Right hindlimb (tissue), 1 donor: ENCODE data around the gene SLC24A3.

Source experiments
- DNase-seq: peaks from one replicate; pipeline ENCODE4 v3.0.0-alpha.2; 2018

The SLC24A3 gene

DNA sequence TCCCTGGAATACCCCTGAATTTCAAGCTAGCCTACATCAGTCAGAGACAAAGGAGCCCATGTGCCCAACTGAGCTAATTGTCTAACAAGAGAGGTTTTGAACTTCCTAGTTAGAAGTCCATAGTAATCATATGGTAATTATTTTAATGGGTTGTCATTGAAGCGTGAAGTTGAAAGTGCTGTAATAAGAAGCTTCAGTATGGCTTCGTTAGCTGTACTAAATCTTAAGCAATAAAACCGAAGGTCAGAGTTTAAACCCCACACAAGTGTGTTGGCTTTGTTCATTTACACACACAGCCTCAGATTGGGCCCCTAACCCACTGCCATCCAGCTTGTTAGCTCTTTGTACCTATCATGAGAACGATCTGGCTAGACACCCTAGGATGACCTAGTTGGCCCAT lies 350.0 kb downstream of the SLC24A3 start:
- DNase-seq: no peak

GRCh38 chr20:19564261-19564660 lies 351.8 kb downstream of the SLC24A3 start:
- DNase-seq: no peak

DNA sequence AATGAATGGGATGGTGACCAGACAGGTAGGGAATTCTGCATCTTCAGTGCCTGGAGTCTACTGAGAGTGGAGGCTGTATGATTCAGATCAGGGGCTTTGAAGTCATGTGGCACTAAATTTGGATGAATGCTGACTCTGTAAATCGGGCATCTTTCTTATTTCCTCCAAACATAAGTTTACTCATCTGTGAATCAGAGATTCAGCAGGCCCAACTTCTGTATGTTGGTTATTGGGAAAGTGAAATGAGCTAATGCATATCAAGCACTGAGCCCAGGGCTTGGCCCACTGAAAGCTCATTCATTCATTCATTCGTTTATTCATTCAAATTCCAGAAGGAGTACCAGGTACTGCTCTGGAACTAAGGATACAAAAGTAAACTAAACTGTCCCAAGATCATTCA lies 353.3 kb downstream of the SLC24A3 start:
- no peak for DNase-seq

DNA sequence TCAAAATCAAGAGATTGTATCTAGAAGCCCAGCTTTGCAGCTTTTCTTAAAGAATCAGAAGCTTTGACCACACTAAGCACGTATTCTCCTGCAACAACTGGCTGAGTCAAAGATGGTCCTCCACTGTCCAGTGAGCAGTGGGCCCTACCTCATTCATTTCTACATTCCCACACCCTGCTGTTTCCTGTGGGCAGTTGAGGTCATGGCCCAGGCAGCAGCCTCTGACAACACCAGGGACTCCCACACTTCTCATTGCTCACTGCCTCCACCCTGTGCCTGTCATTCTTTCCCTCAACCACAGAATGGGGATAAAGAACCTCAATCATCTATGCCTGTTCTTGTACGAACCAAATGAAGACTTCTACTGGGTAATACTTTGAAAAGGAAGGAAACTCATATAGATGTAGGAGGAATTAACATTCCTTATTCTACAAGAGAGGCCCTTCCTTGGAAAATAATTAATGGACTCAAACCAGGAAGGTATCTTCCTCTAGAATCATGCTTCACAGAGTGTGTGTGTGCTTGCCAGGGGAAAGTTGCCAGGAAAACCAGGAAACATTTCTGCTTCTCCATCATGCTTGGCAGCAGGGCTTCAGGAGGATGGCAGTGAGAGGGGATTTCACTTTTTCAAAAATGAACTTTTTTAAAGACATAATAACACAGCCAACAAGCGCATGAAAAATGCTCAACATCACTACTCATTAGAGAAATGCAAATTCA lies 353.9 kb downstream of the SLC24A3 start:
- DNase-seq: peak; percentile 53

- no peak for DNase-seq
These were observed 355.7 kb downstream of the SLC24A3 start for GRCh38 chr20:19568128-19568527.

- no peak for DNase-seq
These were observed 359.6 kb downstream of the SLC24A3 start for GRCh38 chr20:19571996-19572395.

GRCh38 chr20:19577692-19578091 lies 365.2 kb downstream of the SLC24A3 start:
- no peak for DNase-seq

GRCh38 chr20:19582782-19583181 lies 370.3 kb downstream of the SLC24A3 start:
- no peak for DNase-seq

- peak; percentile 61 for DNase-seq
These were observed 371.2 kb downstream of the SLC24A3 start for GRCh38 chr20:19583532-19584175.

DNA sequence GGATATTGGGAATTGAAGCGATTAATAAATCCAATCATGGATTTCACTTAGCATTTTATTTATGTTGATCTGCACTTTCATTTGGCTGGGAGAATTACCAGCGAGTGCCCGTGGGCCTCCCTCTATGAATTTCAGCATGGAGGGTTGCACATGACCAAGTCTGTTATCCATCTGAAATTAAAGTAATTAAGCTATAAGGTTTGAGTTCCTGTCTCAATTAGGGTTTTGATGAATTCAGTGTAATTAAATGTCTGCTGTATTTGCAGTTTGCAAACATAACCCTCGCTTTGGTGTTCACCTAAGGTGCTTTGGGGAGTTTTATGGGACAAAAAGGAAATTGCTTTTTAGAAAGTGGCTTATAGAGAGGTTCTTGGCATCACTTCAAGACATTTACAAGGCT lies 375.8 kb downstream of the SLC24A3 start:
- no peak for DNase-seq

DNA sequence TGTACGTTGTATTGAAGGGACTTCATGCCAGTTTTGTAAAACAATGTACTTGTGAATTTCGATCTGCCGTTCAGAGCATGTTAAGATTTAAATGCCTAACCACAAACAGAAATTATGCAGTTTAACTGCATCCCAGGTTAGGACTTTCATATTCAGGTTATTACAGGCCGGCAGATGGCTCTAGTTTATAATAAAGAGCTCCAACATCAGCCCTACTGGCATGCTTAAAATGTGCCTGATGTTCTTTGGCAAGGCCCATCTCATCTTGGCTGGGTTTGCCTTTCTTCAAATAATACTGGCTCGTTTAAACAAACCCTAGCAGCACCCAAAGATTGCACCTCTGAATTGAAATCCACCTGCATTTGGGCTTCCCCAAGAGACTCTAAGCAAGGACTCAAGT lies 376.3 kb downstream of the SLC24A3 start:
- peak; percentile 61 for DNase-seq

DNA sequence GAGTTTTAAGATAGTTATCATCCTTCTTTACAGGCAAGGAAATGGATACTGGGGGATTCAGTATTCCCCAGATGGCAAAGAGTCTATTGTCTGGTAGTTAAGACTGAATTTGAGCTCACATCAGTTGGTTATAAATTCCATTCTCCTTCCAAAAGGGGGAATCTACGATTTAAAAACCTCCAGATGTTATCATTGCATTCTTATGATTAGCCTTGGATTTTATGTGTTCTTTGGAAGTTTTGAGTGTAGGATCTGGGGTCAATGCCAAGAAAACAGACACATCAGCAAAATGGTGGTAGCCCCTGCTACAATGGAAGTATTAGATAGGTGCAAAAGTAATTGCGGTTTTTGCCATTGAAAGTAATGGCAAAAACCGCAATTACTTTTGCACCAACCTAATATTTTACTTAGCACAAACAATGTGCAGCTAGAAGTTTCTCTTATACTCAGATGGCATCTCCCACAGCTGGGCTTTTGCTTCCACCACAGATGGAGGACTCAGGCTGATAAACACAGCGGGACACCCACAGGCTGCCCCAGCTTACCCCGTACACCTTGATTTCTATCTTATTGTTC lies 377.4 kb downstream of the SLC24A3 start:
- DNase-seq: no peak

DNA sequence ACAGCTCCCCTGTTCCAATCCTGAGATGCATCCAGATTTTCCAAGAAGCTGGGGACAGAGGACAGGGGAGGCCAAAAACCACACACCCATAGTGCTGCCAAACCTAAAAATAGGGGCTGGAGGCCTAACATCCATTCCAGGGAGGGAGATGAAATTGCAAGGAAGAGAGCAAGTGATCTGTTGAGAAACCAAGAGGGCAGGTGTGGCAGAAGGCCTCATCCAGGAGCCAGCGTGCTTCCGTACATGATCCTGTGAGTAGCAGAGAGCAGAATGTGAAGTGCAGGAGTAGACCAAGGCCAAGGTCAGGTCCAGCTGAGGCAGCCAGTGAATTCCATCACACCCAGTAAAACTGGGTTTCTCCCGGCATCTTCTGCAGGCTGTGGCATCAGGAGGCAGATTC lies 377.9 kb downstream of the SLC24A3 start:
- DNase-seq: no peak

DNA sequence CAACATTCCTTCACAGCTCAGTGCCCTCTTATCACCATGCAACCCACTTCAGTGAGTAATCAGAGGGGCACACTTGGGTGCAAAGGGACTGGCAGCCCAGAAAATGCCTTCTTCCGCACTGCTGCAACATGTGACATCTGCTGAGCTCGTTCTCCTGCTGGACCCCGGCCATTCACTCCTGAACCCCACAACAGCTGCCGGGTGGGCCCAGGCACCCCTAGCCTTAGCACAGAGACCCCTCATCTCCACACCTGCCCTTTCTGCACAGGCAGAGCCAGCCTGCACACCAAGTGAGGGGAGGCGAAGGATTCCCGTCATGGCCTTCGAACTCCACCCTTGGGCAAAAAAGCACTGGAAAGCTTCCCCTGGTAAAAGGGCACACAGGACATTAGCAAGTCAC lies 381.3 kb downstream of the SLC24A3 start:
- DNase-seq: no peak

- no peak for DNase-seq
These were observed 382.5 kb downstream of the SLC24A3 start for GRCh38 chr20:19594896-19595295.

- DNase-seq: no peak
These were observed 385.8 kb downstream of the SLC24A3 start for GRCh38 chr20:19598117-19598850.

GRCh38 chr20:19599200-19599599 lies 386.8 kb downstream of the SLC24A3 start:
- DNase-seq: no peak

DNA sequence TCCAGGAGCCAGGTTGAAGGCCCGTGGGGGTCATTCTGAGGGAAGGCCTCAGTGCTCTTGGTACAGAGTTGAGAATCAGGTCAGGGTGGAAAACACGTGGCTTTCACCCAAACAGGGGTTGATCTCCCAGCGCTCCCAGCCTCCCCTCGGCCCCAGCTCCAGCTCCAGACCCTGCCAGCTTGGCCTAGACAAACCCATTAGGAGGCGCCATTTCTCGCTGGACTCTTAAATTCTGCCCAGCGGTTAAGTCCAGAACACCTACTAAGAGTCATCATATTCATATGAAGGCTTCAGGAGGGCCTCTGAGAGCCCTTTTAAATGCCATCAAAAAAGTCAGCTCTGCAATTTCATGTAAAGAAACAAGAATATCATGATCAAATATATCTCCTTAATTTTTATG lies 387.6 kb downstream of the SLC24A3 start:
- DNase-seq: no peak

GRCh38 chr20:19601126-19601810 lies 388.8 kb downstream of the SLC24A3 start:
- DNase-seq: no peak

- peak; percentile 52 for DNase-seq
These were observed 390.4 kb downstream of the SLC24A3 start for GRCh38 chr20:19602675-19603375.

DNA sequence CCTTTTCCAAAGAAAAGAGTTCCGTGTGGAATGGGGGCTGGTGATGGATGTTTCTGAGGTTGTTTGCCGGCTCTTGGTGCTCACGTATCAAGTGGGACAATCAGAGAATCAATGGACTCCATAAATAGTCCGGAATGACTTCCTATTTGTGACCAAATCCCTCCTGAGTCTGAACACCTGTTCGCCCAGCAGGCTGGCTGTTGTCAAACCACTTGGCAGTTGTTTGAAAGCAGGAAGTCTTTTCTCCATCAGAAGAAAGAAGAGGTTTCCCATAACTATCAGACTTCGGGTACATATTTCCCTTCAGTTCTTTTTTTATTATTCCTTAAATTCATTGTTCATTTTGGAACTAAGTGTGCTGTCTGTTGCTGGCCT lies 390.9 kb downstream of the SLC24A3 start:
- peak; percentile 50 for DNase-seq

DNA sequence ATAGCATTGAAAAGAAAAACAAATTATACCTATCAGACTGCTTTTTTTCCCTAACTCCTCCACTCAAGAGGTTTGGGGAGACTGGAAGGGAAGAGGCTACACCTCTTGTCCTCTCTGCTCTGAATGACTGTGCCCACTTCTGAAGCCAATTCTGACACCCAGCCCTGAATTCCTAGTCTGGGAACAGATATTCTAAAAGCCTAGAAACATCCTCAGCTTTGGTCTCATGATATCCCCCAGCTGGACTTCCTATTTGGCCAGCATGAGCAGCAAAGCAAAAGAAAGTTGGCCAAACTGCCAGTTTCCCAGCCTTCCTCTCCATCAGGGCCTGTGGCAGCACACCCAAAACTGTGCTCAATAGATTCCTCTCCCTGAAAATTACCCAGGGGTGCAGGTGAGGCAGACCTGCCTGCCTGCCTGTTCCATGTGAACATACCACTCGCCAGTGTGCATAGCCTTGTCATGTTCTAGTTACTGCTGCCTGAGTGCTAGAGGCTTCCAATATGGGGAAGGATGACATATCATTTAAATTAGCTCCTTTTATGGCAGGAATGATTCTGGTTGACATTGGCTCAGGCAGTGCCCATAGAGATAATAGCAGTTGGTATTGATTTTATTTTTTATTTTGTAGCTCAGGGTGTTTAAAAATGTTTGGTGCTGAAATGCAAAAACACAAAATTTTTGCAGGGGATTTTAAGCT lies 393.5 kb downstream of the SLC24A3 start:
- DNase-seq: no peak
